Fibroblast of lung (primary cell): Measurements from ENCODE around the gene DEPDC1. TPM values are rescaled to one million over a fixed set of nuclear protein-coding genes. Genes with fewer than 3 reads are reported as not detected.

Experiments used
- DNase-seq, 2 donors: peaks; one replicate each; pipeline versions ENCODE4 v3.0.0 to v3.0.0-alpha.2; 2010; ENCODE audit warnings: low read depth in 2 of 2
- H2AFZ ChIP-seq: 2 replicates; pipeline ENCODE4 v1.5.1; 2012; ENCODE audit warnings: low read length, control low read depth, inconsistent platforms
- H3K27ac ChIP-seq: 2 replicates; pipeline ENCODE4 v1.5.1; 2011; ENCODE audit warnings: low read length, control low read depth; ENCODE audit not compliant: insufficient read depth
- H3K27me3 ChIP-seq: 2 replicates; pipeline ENCODE4 v1.5.1; 2011; ENCODE audit warnings: mild to moderate bottlenecking, low read length; ENCODE audit not compliant: control insufficient read depth, insufficient read depth
- H3K36me3 ChIP-seq: 2 replicates; pipeline ENCODE4 v1.5.1; 2011; ENCODE audit warnings: low read length; ENCODE audit not compliant: control insufficient read depth, insufficient read depth
- H3K4me1 ChIP-seq: 2 replicates; pipeline ENCODE4 v1.5.1; 2011; ENCODE audit warnings: low read length; ENCODE audit not compliant: control insufficient read depth, insufficient read depth; ENCODE audit errors: extremely low read depth
- H3K4me2 ChIP-seq: 2 replicates; pipeline ENCODE4 v1.5.1; 2011; ENCODE audit warnings: low read length, control low read depth; ENCODE audit not compliant: insufficient read depth; ENCODE audit errors: extremely low read depth
- H3K4me3 ChIP-seq, 4 experiments: fragments of 200-600 bp in 1 of 4; sonication (generic) in 1 of 4; replicated peaks in 1 of 4; 2 replicates each; pipeline ENCODE4 v1.5.1; 2011 to 2016; ENCODE audit warnings: low read length in 4 of 4, low read depth in 3 of 4, mild to moderate bottlenecking in 3 of 4, control low read depth in 2 of 4, inconsistent platforms in 1 of 4, mixed read lengths in 1 of 4; ENCODE audit not compliant: insufficient read depth in 1 of 4; ENCODE audit errors: control extremely low read depth in 1 of 4
- H3K79me2 ChIP-seq: 2 replicates; pipeline ENCODE4 v1.5.1; 2012; ENCODE audit warnings: mild to moderate bottlenecking, low read length, inconsistent platforms; ENCODE audit not compliant: control insufficient read depth, insufficient read depth
- H3K9ac ChIP-seq: 2 replicates; pipeline ENCODE4 v1.5.1; 2011; ENCODE audit warnings: mild to moderate bottlenecking, low read length, control low read depth; ENCODE audit not compliant: insufficient read depth
- H3K9me3 ChIP-seq: 2 replicates; pipeline ENCODE4 v1.5.1; 2012; ENCODE audit warnings: low read depth, low read length; ENCODE audit not compliant: control insufficient read depth, insufficient read depth
- H4K20me1 ChIP-seq: 2 replicates; pipeline ENCODE4 v1.5.1; 2011; ENCODE audit warnings: low read length; ENCODE audit not compliant: control insufficient read depth, insufficient read depth; ENCODE audit errors: extremely low read depth
- EZH2 ChIP-seq: IDR thresholded peaks from 2 replicates; pipeline ENCODE4 v1.5.1; 2012; ENCODE audit warnings: low read length, control low read depth, mild to moderate bottlenecking; ENCODE audit errors: missing control alignments
- polyA plus RNA-seq, 2 donors: library from polyadenylated mRNA; depleted of rRNA in 1 of 2; stranded (reverse) in 1 of 2; unstranded in 1 of 2; fragments of >200 nt; gene quantifications; 2 replicates each; pipeline ENCODE4 v1.2.1, GENCODE V29; 2011 to 2012; ENCODE audit warnings: missing spikeins in 1 of 2
- total RNA-seq: library from RNA; depleted of rRNA; stranded (reverse); fragments of >200 nt; gene quantifications from 2 replicates; pipeline ENCODE4 v1.2.1, GENCODE V29; 2014
- TF ChIP-seq, protein P1 (sequence below), 2 donors: IDR thresholded peaks in 1 of 2; conservative IDR thresholded peaks in 1 of 2; 1 replicate in 1 of 2; 2 replicates in 1 of 2; pipeline ENCODE4 v1.5.1; 2011 to 2012; ENCODE audit warnings: low read length in 2 of 2, control low read depth in 1 of 2, inconsistent platforms in 1 of 2, low read depth in 1 of 2, mild to moderate bottlenecking in 1 of 2

DEPDC1 gene
- total and polyA plus RNA-seq, 2 donors (not counting 1 experiment from before 2014, with no cell fraction given): 8.0 to 8.8 TPM

GRCh38 chr1:68542586-68542985, 45.7 kb upstream of the DEPDC1 start:
- Histone ChIP-seq H3K4me1 (no peaks in the 10 kb centered on the region), H3K4me2 (no peak overlapping the region), H3K27ac (no peak overlapping the region), H4K20me1 (no peaks in the 10 kb centered on the region), H3K9me3 (no peaks in the 10 kb centered on the region), H2AFZ (no peak overlapping the region), H3K79me2 (no peaks in the 10 kb centered on the region), H3K9ac (no peak overlapping the region), H3K36me3 (no peaks in the 10 kb centered on the region), H3K27me3 (no peaks in the 10 kb centered on the region), H3K4me3 (no peak overlapping the region)
- peak in 1 of 2 donors; percentile 11 for DNase-seq
- TF ChIP-seq EZH2: no peak
- TF ChIP-seq, protein P1, sequence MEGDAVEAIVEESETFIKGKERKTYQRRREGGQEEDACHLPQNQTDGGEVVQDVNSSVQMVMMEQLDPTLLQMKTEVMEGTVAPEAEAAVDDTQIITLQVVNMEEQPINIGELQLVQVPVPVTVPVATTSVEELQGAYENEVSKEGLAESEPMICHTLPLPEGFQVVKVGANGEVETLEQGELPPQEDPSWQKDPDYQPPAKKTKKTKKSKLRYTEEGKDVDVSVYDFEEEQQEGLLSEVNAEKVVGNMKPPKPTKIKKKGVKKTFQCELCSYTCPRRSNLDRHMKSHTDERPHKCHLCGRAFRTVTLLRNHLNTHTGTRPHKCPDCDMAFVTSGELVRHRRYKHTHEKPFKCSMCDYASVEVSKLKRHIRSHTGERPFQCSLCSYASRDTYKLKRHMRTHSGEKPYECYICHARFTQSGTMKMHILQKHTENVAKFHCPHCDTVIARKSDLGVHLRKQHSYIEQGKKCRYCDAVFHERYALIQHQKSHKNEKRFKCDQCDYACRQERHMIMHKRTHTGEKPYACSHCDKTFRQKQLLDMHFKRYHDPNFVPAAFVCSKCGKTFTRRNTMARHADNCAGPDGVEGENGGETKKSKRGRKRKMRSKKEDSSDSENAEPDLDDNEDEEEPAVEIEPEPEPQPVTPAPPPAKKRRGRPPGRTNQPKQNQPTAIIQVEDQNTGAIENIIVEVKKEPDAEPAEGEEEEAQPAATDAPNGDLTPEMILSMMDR (conservative IDR thresholded peaks at IDR 0.05 in 1 of 2, IDR thresholded peaks at IDR 0.05 in 1 of 2; ENCODE audit: low read depth in 1 of 2, low read length in 2 of 2): no peak

GRCh38 chr1:68538941-68539340, 42.1 kb upstream of the DEPDC1 start:
- Histone ChIP-seq H3K4me3 (no peak overlapping the region), H3K4me1 (no peaks in the 10 kb centered on the region), H3K79me2 (no peaks in the 10 kb centered on the region), H3K9me3 (no peaks in the 10 kb centered on the region), H3K9ac (no peak overlapping the region), H3K27ac (no peak overlapping the region), H3K27me3 (no peaks in the 10 kb centered on the region), H3K36me3 (no peaks in the 10 kb centered on the region), H3K4me2 (no peak overlapping the region), H2AFZ (no peak overlapping the region), H4K20me1 (no peaks in the 10 kb centered on the region)
- no peak for TF ChIP-seq EZH2
- TF ChIP-seq, protein P1 (conservative IDR thresholded peaks at IDR 0.05 in 1 of 2, IDR thresholded peaks at IDR 0.05 in 1 of 2; ENCODE audit: low read depth in 1 of 2, low read length in 2 of 2): no peak
- no peak for DNase-seq

GRCh38 chr1:68528243-68528642, 31.4 kb upstream of the DEPDC1 start:
- Histone ChIP-seq H4K20me1 (no peaks in the 10 kb centered on the region), H3K79me2 (no peaks in the 10 kb centered on the region), H3K27ac (no peak overlapping the region), H3K9ac (no peak overlapping the region), H3K4me2 (no peak overlapping the region), H2AFZ (no peak overlapping the region), H3K9me3 (no peaks in the 10 kb centered on the region), H3K36me3 (no peaks in the 10 kb centered on the region), H3K4me3 (no peak overlapping the region), H3K27me3 (no peaks in the 10 kb centered on the region), H3K4me1 (no peaks in the 10 kb centered on the region)
- DNase-seq: peak in 1 of 2 donors; percentile 5
- TF ChIP-seq, protein P1 (conservative IDR thresholded peaks at IDR 0.05 in 1 of 2, IDR thresholded peaks at IDR 0.05 in 1 of 2; ENCODE audit: low read depth in 1 of 2, low read length in 2 of 2): no peak
- TF ChIP-seq EZH2: no peak
